HepG2 (cell line): ENCODE results near the gene NOL4L. TPM values are rescaled to one million over a fixed set of nuclear protein-coding genes. Genes with fewer than 3 reads are reported as not detected.

Experiments used
- ARNT2 ChIP-seq: sonication (generic); formaldehyde crosslinking; IDR thresholded peaks from 2 replicates; pipeline ENCODE4 v1.8.0; 2022; ENCODE audit warnings: mild to moderate bottlenecking, low read depth, missing genetic modification reagents, moderate library complexity
- ATF2 ChIP-seq: sonication (generic); formaldehyde crosslinking; IDR thresholded peaks from 2 replicates; pipeline ENCODE4 v1.4.0; 2020; ENCODE audit warnings: missing genetic modification reagents
- DMTF1 ChIP-seq: sonication (generic); formaldehyde crosslinking; IDR thresholded peaks from 2 replicates; pipeline ENCODE4 v1.4.0; 2020; ENCODE audit warnings: mild to moderate bottlenecking, missing genetic modification reagents
- DNMT1 ChIP-seq: sonication (generic); formaldehyde crosslinking; IDR thresholded peaks from 2 replicates; pipeline ENCODE4 v1.5.1; 2020; ENCODE audit warnings: mild to moderate bottlenecking, missing genetic modification reagents
- FOXJ3 ChIP-seq: sonication (generic); formaldehyde crosslinking; IDR thresholded peaks from 2 replicates; pipeline ENCODE4 v1.4.0; 2020; ENCODE audit warnings: missing genetic modification reagents, mild to moderate bottlenecking, borderline replicate concordance
- MAZ ChIP-seq, 2 experiments: sonication (generic) in 1 of 2; formaldehyde crosslinking in 1 of 2; IDR thresholded peaks; 2 replicates each; pipeline versions ENCODE4 v1.5.0 to v1.6.1; 2012 to 2020; ENCODE audit warnings: low read depth in 2 of 2, mild to moderate bottlenecking in 2 of 2, borderline replicate concordance in 1 of 2, improper control_type of control experiment in 1 of 2, low read length in 1 of 2, missing genetic modification reagents in 1 of 2, moderate library complexity in 1 of 2
- MYNN ChIP-seq: sonication (generic); formaldehyde crosslinking; IDR thresholded peaks from 2 replicates; pipeline ENCODE4 v1.4.0; 2020; ENCODE audit warnings: mild to moderate bottlenecking, low read depth, missing genetic modification reagents
- PHF8 ChIP-seq: sonication (generic); formaldehyde crosslinking; IDR thresholded peaks from 2 replicates; pipeline ENCODE4 v1.5.0; 2020; ENCODE audit warnings: missing genetic modification reagents
- RARA ChIP-seq: IDR thresholded peaks from 2 replicates; pipeline ENCODE4 v1.6.1; 2016; ENCODE audit warnings: missing genetic modification reagents, missing compliant biosample characterization
- SALL1 ChIP-seq: sonication (generic); formaldehyde crosslinking; IDR thresholded peaks from 2 replicates; pipeline ENCODE4 v1.8.0; 2022; ENCODE audit warnings: mild to moderate bottlenecking, missing genetic modification reagents
- SKIL ChIP-seq: sonication (generic); formaldehyde crosslinking; IDR thresholded peaks from 2 replicates; pipeline ENCODE4 v1.8.0; 2022; ENCODE audit warnings: missing genetic modification reagents, mild to moderate bottlenecking, moderate library complexity, borderline replicate concordance
- STAT6 ChIP-seq: sonication (generic); formaldehyde crosslinking; IDR thresholded peaks from 2 replicates; pipeline ENCODE4 v1.4.0; 2020; ENCODE audit warnings: missing genetic modification reagents, mild to moderate bottlenecking, borderline replicate concordance
- ZKSCAN8 ChIP-seq: IDR thresholded peaks from 2 replicates; pipeline ENCODE4 v1.6.1; 2016; ENCODE audit warnings: borderline replicate concordance, missing genetic modification reagents, missing compliant biosample characterization
- ZNF230 ChIP-seq: sonication (generic); formaldehyde crosslinking; IDR thresholded peaks from 2 replicates; pipeline ENCODE4 v1.4.0; 2020; ENCODE audit warnings: mild to moderate bottlenecking, missing genetic modification reagents
- ZNF367 ChIP-seq: sonication (generic); formaldehyde crosslinking; IDR thresholded peaks from 2 replicates; pipeline ENCODE4 v1.4.0; 2020; ENCODE audit warnings: missing genetic modification reagents, borderline replicate concordance
- ZNF441 ChIP-seq: sonication (generic); formaldehyde crosslinking; IDR thresholded peaks from 2 replicates; pipeline ENCODE4 v1.7.0; 2021; ENCODE audit warnings: missing genetic modification reagents, borderline replicate concordance
- ZNF589 ChIP-seq: sonication (generic); formaldehyde crosslinking; conservative IDR thresholded peaks from 2 replicates; pipeline ENCODE4 v1.8.0; 2022; ENCODE audit warnings: mild to moderate bottlenecking, moderate library complexity, missing genetic modification reagents
- ZNF792 ChIP-seq: IDR thresholded peaks from 2 replicates; pipeline ENCODE4 v1.6.1; 2016
- ZSCAN29 ChIP-seq: sonication (generic); formaldehyde crosslinking; conservative IDR thresholded peaks from 2 replicates; pipeline ENCODE4 v1.4.0; 2020; ENCODE audit warnings: mild to moderate bottlenecking, missing genetic modification reagents
- polyA plus RNA-seq, 8 experiments: library from polyadenylated mRNA; depleted of rRNA in 3 of 8; stranded (reverse) in 7 of 8; unstranded in 1 of 8; fragments of >200 nt; fragmentation: Illumina TruSeq in 4 of 8; extraction: Trizol in 4 of 8; gene quantifications; 2 replicates each; pipeline versions ENCODE4 v1.2.1 to v1.2.3, GENCODE V29; 2011 to 2016; ENCODE audit warnings: low read depth in 4 of 8, missing spikeins in 1 of 8, mixed read lengths in 1 of 8; ENCODE audit not compliant: insufficient read depth in 1 of 8
- total RNA-seq, 5 experiments: library from RNA; depleted of rRNA; stranded (reverse); fragments of >200 nt; fragmentation: Illumina TruSeq; extraction: Trizol; gene quantifications; 2 replicates each; pipeline ENCODE4 v1.2.3, GENCODE V29; 2016; ENCODE audit warnings: low read depth in 1 of 5
- TF ChIP-seq, protein P1 (sequence below): sonication (generic); formaldehyde crosslinking; IDR thresholded peaks from 2 replicates; pipeline ENCODE4 v1.8.0; 2023; ENCODE audit warnings: mild to moderate bottlenecking, missing genetic modification reagents

NOL4L gene
- total and polyA plus RNA-seq, 2 of the 13 experiments (the other 11 are each of a cell fraction or from before 2014, with no cell fraction given): 16.6 to 35.4 TPM

DNA sequence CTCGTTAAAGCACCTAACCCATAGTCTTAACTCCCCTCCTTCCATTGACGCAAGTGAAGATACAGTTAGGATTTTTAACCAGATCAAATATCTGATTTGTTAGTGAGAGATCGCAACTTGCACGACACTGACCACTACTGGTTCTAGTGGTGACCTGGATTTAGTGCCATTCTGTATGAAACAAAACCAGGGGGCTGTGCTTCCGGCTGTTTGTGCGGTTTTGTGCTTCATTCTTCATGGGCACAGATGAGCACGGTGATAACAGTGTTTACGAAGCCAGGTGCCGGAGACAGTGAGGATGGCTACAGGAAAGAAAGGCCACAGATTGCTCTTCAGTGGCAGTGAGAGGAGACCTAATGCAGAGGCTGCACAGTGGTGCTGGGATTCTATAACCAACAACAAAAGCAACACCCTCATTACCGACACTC is 75.5 kb downstream of the NOL4L start (continued):
- TF ChIP-seq SKIL (CRISPR knock-in tag) (peak; percentile 81), PHF8 (CRISPR knock-in tag) (no peak; the same call in 1 of the 2 replicates), ATF2 (CRISPR knock-in tag) (no peak), ZNF441 (CRISPR knock-in tag) (peak; percentile 82), STAT6 (CRISPR knock-in tag) (peak; percentile 48; the same call in 1 of the 2 replicates), ZKSCAN8 (CRISPR knock-in tag) (peak; percentile 89; the same call in 1 of the 2 replicates), SALL1 (CRISPR knock-in tag) (peak; percentile 90), DNMT1 (0 out of 2 replicates have a peak, but pooled peaks have one; percentile 56), MYNN (CRISPR knock-in tag) (no peak), ARNT2 (peak; percentile 42; the same call in 1 of the 2 replicates), ZSCAN29 (CRISPR knock-in tag) (peak; percentile 91; the same call in 1 of the 2 replicates), RARA (peak; percentile 68), ZNF230 (CRISPR knock-in tag) (no peak), ZNF589 (CRISPR knock-in tag) (0 out of 2 replicates have a peak, but pooled peaks have one; percentile 36), FOXJ3 (peak; percentile 80; the same call in 1 of the 2 replicates), ZNF792 (peak; percentile 85; the same call in 1 of the 2 replicates), MAZ (IDR thresholded peaks at IDR 0.05; ENCODE audit: borderline replicate concordance, low read depth, low read length) (no peak), MAZ (CRISPR knock-in tag; IDR thresholded peaks at IDR 0.05; ENCODE audit: low read depth) (0 out of 2 replicates have a peak, but pooled peaks have one; percentile 22), DMTF1 (CRISPR knock-in tag) (no peak), ZNF367 (no peak)
- TF ChIP-seq, protein P1, sequence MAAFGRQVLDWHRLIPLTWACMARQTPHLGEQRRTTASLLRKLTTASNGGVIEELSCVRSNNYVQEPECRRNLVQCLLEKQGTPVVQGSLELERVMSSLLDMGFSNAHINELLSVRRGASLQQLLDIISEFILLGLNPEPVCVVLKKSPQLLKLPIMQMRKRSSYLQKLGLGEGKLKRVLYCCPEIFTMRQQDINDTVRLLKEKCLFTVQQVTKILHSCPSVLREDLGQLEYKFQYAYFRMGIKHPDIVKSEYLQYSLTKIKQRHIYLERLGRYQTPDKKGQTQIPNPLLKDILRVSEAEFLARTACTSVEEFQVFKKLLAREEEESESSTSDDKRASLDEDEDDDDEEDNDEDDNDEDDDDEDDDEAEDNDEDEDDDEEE (CRISPR knock-in tag): no peak
